ENCODE measurements around the gene ACSM6.

GRCh38 chr10:95208702-95209391 is 14.8 kb downstream of the ACSM6 start:
- no peak for TF ChIP-seq REST (IDR thresholded peaks at IDR 0.05; ENCODE audit: insufficient read depth in 1 of 2, low read depth in 2 of 2, low read length in 2 of 2)
- no peak for TF ChIP-seq POLR2AphosphoS5 (IDR thresholded peaks at IDR 0.05; ENCODE audit: low read depth, low read length)
